ENCODE data around the gene CFAP68.

The CFAP68 gene

GRCh38 chr11:111878849-111879636, at the start of gene CFAP68, which contains the start of gene FDXACB1 (continued):
- TF ChIP-seq ZNF549 (tag by site-specific recombination; IDR thresholded peaks at IDR 0.05) (no peak), ZNF202 (tag by site-specific recombination; IDR thresholded peaks at IDR 0.05; ENCODE audit: borderline replicate concordance) (no peak), ZNF19 (tag by site-specific recombination; IDR thresholded peaks at IDR 0.05; ENCODE audit: low read depth) (no peak), BCL6B (tag by site-specific recombination; IDR thresholded peaks at IDR 0.05) (no peak), ZNF37A (tag by site-specific recombination; IDR thresholded peaks at IDR 0.05) (no peak), ZNF837 (tag by site-specific recombination; IDR thresholded peaks at IDR 0.05) (no peak), ZNF239 (tag by site-specific recombination; IDR thresholded peaks at IDR 0.05) (no peak), ZNF791 (tag by site-specific recombination; IDR thresholded peaks at IDR 0.05) (no peak), ZNF214 (tag by site-specific recombination; IDR thresholded peaks at IDR 0.05; ENCODE audit: borderline replicate concordance) (no peak), ZNF133 (tag by site-specific recombination; IDR thresholded peaks at IDR 0.05) (no peak), ZNF394 (tag by site-specific recombination; IDR thresholded peaks at IDR 0.05; ENCODE audit: borderline replicate concordance) (peak; percentile 66; the same call in 1 of the 2 replicates), HOXA7 (CRISPR knock-in tag; IDR thresholded peaks at IDR 0.05; ENCODE audit: borderline replicate concordance) (no peak), ZNF561 (tag by site-specific recombination; IDR thresholded peaks at IDR 0.05; ENCODE audit: borderline replicate concordance) (no peak; the same call in 1 of the 2 replicates), ZNF747 (tag by site-specific recombination; IDR thresholded peaks at IDR 0.05) (no peak), SCRT1 (tag by site-specific recombination; IDR thresholded peaks at IDR 0.05; ENCODE audit: borderline replicate concordance) (no peak), ZNF221 (tag by site-specific recombination; IDR thresholded peaks at IDR 0.05; ENCODE audit: borderline replicate concordance) (no peak), OVOL3 (tag by site-specific recombination; IDR thresholded peaks at IDR 0.05) (no peak), ZNF266 (tag by site-specific recombination; IDR thresholded peaks at IDR 0.05; ENCODE audit: low read depth) (no peak), ZEB2 (tag by site-specific recombination; IDR thresholded peaks at IDR 0.05) (peak; percentile 99), ZNF529 (tag by site-specific recombination; IDR thresholded peaks at IDR 0.05; ENCODE audit: insufficient replicate concordance) (no peak), ZNF148 (tag by site-specific recombination; IDR thresholded peaks at IDR 0.05; ENCODE audit: borderline replicate concordance) (no peak), MYNN (tag by site-specific recombination; IDR thresholded peaks at IDR 0.05; ENCODE audit: borderline replicate concordance) (no peak), ZNF830 (tag by site-specific recombination; IDR thresholded peaks at IDR 0.05; ENCODE audit: low read depth) (no peak), KLF9 (tag by site-specific recombination; IDR thresholded peaks at IDR 0.05; ENCODE audit: low read depth) (peak; percentile 45), ZNF76 (tag by site-specific recombination; IDR thresholded peaks at IDR 0.05; ENCODE audit: borderline replicate concordance, low read depth) (peak; percentile 34; the same call in 1 of the 2 replicates), SALL2 (tag by site-specific recombination; IDR thresholded peaks at IDR 0.05; ENCODE audit: borderline replicate concordance) (no peak), ZBTB1 (tag by site-specific recombination; IDR thresholded peaks at IDR 0.05) (no peak), ZNF514 (tag by site-specific recombination; IDR thresholded peaks at IDR 0.05) (no peak), ZNF624 (tag by site-specific recombination; IDR thresholded peaks at IDR 0.05) (no peak), ZNF423 (tag by site-specific recombination; IDR thresholded peaks at IDR 0.05) (no peak)
- TF ChIP-seq, protein P1, sequence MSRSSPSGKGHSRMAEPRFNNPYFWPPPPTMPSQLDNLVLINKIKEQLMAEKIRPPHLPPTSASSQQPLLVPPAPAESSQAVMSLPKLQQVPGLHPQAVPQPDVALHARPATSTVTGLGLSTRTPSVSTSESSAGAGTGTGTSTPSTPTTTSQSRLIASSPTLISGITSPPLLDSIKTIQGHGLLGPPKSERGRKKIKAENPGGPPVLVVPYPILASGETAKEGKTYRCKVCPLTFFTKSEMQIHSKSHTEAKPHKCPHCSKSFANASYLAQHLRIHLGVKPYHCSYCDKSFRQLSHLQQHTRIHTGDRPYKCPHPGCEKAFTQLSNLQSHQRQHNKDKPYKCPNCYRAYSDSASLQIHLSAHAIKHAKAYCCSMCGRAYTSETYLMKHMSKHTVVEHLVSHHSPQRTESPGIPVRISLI (tag by site-specific recombination; IDR thresholded peaks at IDR 0.05) = 0 out of 2 replicates have a peak, but pooled peaks have one; percentile 16
- TF ChIP-seq, protein P2, sequence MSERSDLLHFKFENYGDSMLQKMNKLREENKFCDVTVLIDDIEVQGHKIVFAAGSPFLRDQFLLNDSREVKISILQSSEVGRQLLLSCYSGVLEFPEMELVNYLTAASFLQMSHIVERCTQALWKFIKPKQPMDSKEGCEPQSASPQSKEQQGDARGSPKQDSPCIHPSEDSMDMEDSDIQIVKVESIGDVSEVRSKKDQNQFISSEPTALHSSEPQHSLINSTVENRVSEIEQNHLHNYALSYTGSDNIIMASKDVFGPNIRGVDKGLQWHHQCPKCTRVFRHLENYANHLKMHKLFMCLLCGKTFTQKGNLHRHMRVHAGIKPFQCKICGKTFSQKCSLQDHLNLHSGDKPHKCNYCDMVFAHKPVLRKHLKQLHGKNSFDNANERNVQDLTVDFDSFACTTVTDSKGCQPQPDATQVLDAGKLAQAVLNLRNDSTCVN (tag by site-specific recombination; optimal IDR thresholded peaks at IDR 0.05) = peak; percentile 66
- TF ChIP-seq, protein P3, sequence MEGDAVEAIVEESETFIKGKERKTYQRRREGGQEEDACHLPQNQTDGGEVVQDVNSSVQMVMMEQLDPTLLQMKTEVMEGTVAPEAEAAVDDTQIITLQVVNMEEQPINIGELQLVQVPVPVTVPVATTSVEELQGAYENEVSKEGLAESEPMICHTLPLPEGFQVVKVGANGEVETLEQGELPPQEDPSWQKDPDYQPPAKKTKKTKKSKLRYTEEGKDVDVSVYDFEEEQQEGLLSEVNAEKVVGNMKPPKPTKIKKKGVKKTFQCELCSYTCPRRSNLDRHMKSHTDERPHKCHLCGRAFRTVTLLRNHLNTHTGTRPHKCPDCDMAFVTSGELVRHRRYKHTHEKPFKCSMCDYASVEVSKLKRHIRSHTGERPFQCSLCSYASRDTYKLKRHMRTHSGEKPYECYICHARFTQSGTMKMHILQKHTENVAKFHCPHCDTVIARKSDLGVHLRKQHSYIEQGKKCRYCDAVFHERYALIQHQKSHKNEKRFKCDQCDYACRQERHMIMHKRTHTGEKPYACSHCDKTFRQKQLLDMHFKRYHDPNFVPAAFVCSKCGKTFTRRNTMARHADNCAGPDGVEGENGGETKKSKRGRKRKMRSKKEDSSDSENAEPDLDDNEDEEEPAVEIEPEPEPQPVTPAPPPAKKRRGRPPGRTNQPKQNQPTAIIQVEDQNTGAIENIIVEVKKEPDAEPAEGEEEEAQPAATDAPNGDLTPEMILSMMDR (tag by site-specific recombination; IDR thresholded peaks at IDR 0.05) = peak; percentile 94
